Nephron (organoid): ENCODE measurements around the gene C1QL4.
A peak's percentile ranks its signal among the peaks of the same experiment; 100 is the strongest.

Experiments
- H3K27ac Mint-ChIP-seq, 3 experiments: 2 replicates each; pipeline ENCODE4 v1.8.0; 2020; ENCODE audit warnings: mixed read lengths in 3 of 3, mild to moderate bottlenecking in 2 of 3, moderate library complexity in 1 of 3
- H3K27me3 Mint-ChIP-seq: 2 replicates; pipeline ENCODE4 v1.8.0; 2021; ENCODE audit warnings: low read depth, mild to moderate bottlenecking, moderate library complexity, mixed read lengths
- H3K36me3 Mint-ChIP-seq: 2 replicates; pipeline ENCODE4 v1.8.0; 2020; ENCODE audit warnings: low read depth, mixed read lengths
- H3K4me1 Mint-ChIP-seq: 2 replicates; pipeline ENCODE4 v1.8.0; 2020; ENCODE audit warnings: mixed read lengths
- H3K4me3 Mint-ChIP-seq, 3 experiments: 2 replicates each; pipeline ENCODE4 v1.8.0; 2020; ENCODE audit warnings: mild to moderate bottlenecking in 3 of 3, mixed read lengths in 3 of 3, moderate library complexity in 2 of 3
- H3K9me3 Mint-ChIP-seq: 2 replicates; pipeline ENCODE4 v1.8.0; 2020; ENCODE audit warnings: mixed read lengths
- TF ChIP-seq, protein P1 (sequence below), 3 experiments: fragments of 200-600 bp; sonication (generic); IDR thresholded peaks; one replicate each; pipeline ENCODE4 v1.5.0; 2021; ENCODE audit warnings: antibody characterized with exemption in 3 of 3; ENCODE audit not compliant: unreplicated experiment in 3 of 3

Gene C1QL4

DNA sequence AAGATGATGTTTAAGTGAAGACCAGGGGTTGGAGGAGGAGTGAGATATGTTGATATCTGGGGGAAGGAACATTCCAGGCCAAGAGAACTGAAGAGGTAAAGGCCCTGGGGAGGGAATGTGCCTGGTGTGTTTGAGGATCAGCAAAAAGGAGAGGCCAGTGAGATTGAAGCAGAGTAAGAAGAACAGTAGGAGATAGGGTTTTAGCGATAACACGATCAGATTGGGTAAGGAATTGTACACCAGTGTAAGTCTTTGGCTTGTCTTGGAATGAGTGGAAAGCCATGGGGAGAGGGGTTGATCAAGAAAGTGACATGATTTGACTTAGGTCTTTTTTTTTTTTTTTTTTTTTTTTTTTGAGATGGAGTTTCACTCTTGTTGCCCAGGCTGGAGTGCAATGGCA is 9.1 kb downstream of the C1QL4 start:
- Mint-ChIP-seq H3K4me1 (peaks cover 22% of the 10 kb centered on the region), H3K36me3 (peaks cover 24% of the 10 kb centered on the region), H3K27me3 (peaks cover 15% of the 10 kb centered on the region), H3K27ac (no peak overlapping the region), H3K4me3 (no peak overlapping the region), H3K9me3 (no peaks in the 10 kb centered on the region)
- TF ChIP-seq, protein P1, sequence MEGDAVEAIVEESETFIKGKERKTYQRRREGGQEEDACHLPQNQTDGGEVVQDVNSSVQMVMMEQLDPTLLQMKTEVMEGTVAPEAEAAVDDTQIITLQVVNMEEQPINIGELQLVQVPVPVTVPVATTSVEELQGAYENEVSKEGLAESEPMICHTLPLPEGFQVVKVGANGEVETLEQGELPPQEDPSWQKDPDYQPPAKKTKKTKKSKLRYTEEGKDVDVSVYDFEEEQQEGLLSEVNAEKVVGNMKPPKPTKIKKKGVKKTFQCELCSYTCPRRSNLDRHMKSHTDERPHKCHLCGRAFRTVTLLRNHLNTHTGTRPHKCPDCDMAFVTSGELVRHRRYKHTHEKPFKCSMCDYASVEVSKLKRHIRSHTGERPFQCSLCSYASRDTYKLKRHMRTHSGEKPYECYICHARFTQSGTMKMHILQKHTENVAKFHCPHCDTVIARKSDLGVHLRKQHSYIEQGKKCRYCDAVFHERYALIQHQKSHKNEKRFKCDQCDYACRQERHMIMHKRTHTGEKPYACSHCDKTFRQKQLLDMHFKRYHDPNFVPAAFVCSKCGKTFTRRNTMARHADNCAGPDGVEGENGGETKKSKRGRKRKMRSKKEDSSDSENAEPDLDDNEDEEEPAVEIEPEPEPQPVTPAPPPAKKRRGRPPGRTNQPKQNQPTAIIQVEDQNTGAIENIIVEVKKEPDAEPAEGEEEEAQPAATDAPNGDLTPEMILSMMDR (IDR thresholded peaks at IDR 0.05; ENCODE audit: unreplicated experiment in 3 of 3) = no peak

DNA sequence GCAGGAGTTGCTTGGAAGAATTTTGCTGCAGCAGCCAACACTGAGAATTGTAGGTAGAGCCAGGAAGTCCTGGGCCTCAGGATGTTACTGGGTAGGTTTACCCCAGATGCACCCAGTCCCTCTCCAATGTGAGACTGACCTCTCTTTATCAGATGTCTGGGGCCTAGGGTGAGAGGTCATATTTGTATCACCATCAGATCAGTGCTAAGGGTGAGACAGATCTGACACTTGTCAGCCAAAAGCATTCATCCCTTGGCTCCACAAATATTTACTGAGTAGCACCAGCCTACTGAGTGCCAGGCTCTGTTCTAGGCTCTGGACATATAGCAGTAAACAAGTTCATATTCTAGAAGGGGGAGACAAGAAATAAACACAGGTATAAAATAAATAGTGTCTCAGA is 9.6 kb downstream of the C1QL4 start:
- H3K27ac Mint-ChIP-seq = no peak overlapping the region
- H3K4me1 Mint-ChIP-seq = peaks cover 21% of the 10 kb centered on the region
- H3K27me3 Mint-ChIP-seq = peaks cover 10% of the 10 kb centered on the region
- H3K9me3 Mint-ChIP-seq = no peaks in the 10 kb centered on the region
- TF ChIP-seq, protein P1 (IDR thresholded peaks at IDR 0.05; ENCODE audit: unreplicated experiment in 3 of 3) = no peak
- H3K36me3 Mint-ChIP-seq = peaks cover 24% of the 10 kb centered on the region
- H3K4me3 Mint-ChIP-seq = no peak overlapping the region

- TF ChIP-seq, protein P1 (IDR thresholded peaks at IDR 0.05; ENCODE audit: unreplicated experiment in 3 of 3) = no peak
- H3K27ac Mint-ChIP-seq = no peak overlapping the region
- peak overlapping the region in 2 of 3 experiments; percentile 53 to 65 for H3K4me3 Mint-ChIP-seq
- peaks cover 14% of the 10 kb centered on the region for H3K4me1 Mint-ChIP-seq
- no peaks in the 10 kb centered on the region for H3K9me3 Mint-ChIP-seq
- H3K36me3 Mint-ChIP-seq = peaks cover 20% of the 10 kb centered on the region
- no peaks in the 10 kb centered on the region for H3K27me3 Mint-ChIP-seq
These were observed 11.4 kb downstream of the C1QL4 start for GRCh38 chr12:49325606-49326005.

GRCh38 chr12:49323524-49324097 is 13.4 kb downstream of the C1QL4 start:
- peak overlapping the region; percentile 96 to 100 (median 97) for H3K4me3 Mint-ChIP-seq
- peak overlapping the region in 2 of 3 experiments; percentile 51 to 72 for H3K27ac Mint-ChIP-seq
- no peaks in the 10 kb centered on the region for H3K9me3 Mint-ChIP-seq
- TF ChIP-seq, protein P1 (IDR thresholded peaks at IDR 0.05; ENCODE audit: unreplicated experiment in 3 of 3) = no peak
- peaks cover 15% of the 10 kb centered on the region for H3K36me3 Mint-ChIP-seq
- H3K4me1 Mint-ChIP-seq = peaks cover 14% of the 10 kb centered on the region
- H3K27me3 Mint-ChIP-seq = peaks cover 5% of the 10 kb centered on the region

DNA sequence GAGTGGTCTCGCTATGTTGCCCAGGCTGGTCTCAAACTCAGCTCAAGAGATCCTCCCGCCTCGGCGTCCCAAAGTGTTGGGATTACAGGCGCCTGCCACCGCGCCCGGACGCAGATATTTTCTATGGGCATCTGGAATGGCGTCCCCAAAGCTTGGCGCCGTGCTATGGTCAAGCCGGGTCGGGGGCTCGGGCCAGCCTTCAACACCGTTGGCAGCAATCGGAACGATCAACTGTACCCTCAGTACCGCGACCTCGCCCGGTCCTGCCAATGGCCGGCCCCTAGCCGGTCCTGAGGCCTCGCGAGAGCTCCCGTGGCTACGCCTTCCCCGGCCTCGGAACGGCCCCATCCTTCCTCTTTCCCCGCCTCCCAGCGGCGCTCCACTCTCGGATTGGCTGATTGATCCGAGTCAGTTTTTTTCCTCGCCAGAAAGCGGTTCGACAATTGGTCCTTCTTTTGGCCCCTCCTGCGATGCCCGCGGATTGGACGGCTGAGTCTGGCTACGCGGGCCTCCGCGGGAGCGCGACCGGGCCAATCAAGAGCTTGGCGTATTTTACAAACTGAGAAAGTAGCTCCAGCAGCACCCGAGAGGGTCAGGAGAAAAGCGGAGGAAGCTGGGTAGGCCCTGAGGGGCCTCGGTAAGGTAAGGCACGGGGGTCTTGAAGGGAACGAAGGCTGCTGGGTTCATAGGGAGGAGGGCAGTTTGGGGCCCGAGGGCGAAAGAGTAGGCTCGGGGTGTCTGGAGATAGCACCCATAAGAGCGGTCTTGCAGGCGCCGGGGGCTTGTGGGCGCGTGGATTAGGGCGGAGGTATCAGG is 14.1 kb downstream of the C1QL4 start, which contains the start of gene TROAP:
Gene TROAP, plus strand, starts transcription at position 548 of the 816 bp plus-strand sequence. CDS start 354 bp downstream, outside the sequence.
- Mint-ChIP-seq H3K9me3 (no peaks in the 10 kb centered on the region), H3K27ac (peak within 1 kb of the TSS; percentile 51 to 86 (median 72)), H3K36me3 (peaks cover 13% of the 10 kb centered on the region), H3K27me3 (peaks cover 10% of the 10 kb centered on the region), H3K4me3 (peak within 1 kb of the TSS; percentile 96 to 100 (median 97)), H3K4me1 (peaks cover 14% of the 10 kb centered on the region)
- TF ChIP-seq, protein P1 (IDR thresholded peaks at IDR 0.05; ENCODE audit: unreplicated experiment in 3 of 3) = no peak
